Activated CD8-positive, alpha-beta T cell treated with anti-CD3 and anti-CD28 coated beads for 36 hours (primary cell): ENCODE results near the gene PIM1. TPM values are rescaled to one million over a fixed set of nuclear protein-coding genes. Genes with fewer than 3 reads are reported as not detected.
"Not testable (repeated sequence)": the region's sequence is repeated elsewhere in the genome, so short reads cannot be mapped to it uniquely, and the experiment has no call there.

ENCODE experiments used
- ATAC-seq: fragments of 200-7000 bp; cut with Tn5 transposase; one replicate; pipeline ENCODE4 v1.10.0; 2021; ENCODE audit warnings: mild to moderate bottlenecking, moderate library complexity
- CTCF ChIA-PET: fragments of 350-600 bp; sonication (Branson Sonifier 250); formaldehyde crosslinking; loops from one replicate; lab custom pipeline; 2021; ENCODE audit warnings: antibody characterized with exemption; lab: Charles Lee
- POLR2A ChIA-PET: fragments of 350-600 bp; sonication (Branson Sonifier 250); formaldehyde crosslinking; loops from one replicate; lab custom pipeline; 2021; ENCODE audit warnings: antibody characterized with exemption; lab: Charles Lee
- DNase-seq: peaks from one replicate; pipeline ENCODE4 v3.0.0-alpha.2; 2020
- H3K27ac Mint-ChIP-seq: one replicate; pipeline ENCODE4 v1.8.0; 2021; ENCODE audit warnings: mild to moderate bottlenecking, mixed read lengths
- H3K27me3 Mint-ChIP-seq: one replicate; pipeline ENCODE4 v1.8.0; 2021; ENCODE audit warnings: mixed read lengths
- H3K36me3 Mint-ChIP-seq: one replicate; pipeline ENCODE4 v1.8.0; 2021; ENCODE audit warnings: low read depth, mixed read lengths
- H3K4me1 Mint-ChIP-seq: one replicate; pipeline ENCODE4 v1.8.0; 2021; ENCODE audit warnings: low read depth, mixed read lengths
- H3K4me3 Mint-ChIP-seq: one replicate; pipeline ENCODE4 v1.8.0; 2021; ENCODE audit warnings: mild to moderate bottlenecking, moderate library complexity, mixed read lengths
- H3K9me3 Mint-ChIP-seq: one replicate; pipeline ENCODE4 v1.8.0; 2021; ENCODE audit warnings: mixed read lengths
- CTCF ChIP-seq: fragments of 200-600 bp; IDR thresholded peaks from one replicate; pipeline ENCODE4 v1.8.0; 2022; ENCODE audit warnings: antibody characterized with exemption, mild to moderate bottlenecking
- intact Hi-C: fragments of 100-400 bp; cut with micrococcal nuclease; formaldehyde crosslinking; loops from one replicate; pipeline ENCODE4 v1.10.0; 2022
- total RNA-seq, 2 experiments: library from RNA; stranded (reverse); gene quantifications; one replicate each; pipeline ENCODE4 v1.2.3, GENCODE V29; 2021

PIM1 gene
- total RNA-seq, 2 experiments from 2014 or later, result 293 to 305 TPM

GRCh38 chr6:37125774-37126492, 44.0 kb upstream of the PIM1 start:
- Mint-ChIP-seq H3K4me1 (no peaks in the 10 kb centered on the region), H3K27me3 (no peaks in the 10 kb centered on the region), H3K36me3 (no peaks in the 10 kb centered on the region), H3K9me3 (no peaks in the 10 kb centered on the region), H3K27ac (no peak overlapping the region), H3K4me3 (no peak overlapping the region)
- no peak for ATAC-seq
- DNase-seq, result no peak
- intact Hi-C loops, result no loop called here
- ChIA-PET CTCF (no interaction called here), POLR2A (interaction anchor here (1.3 kb wide), 1 partner anchor 15 kb away, joined by 4 read pairs; no protein-coding TSS in a partner anchor)
- TF ChIP-seq CTCF, result no peak

GRCh38 chr6:37126493-37126958, 43.4 kb upstream of the PIM1 start:
- DNase-seq (no peak), ATAC-seq (no peak)
- ChIA-PET CTCF (no interaction called here), POLR2A (interaction anchor here (1.3 kb wide), 1 partner anchor 16 kb away, joined by 4 read pairs; no protein-coding TSS in a partner anchor)
- Mint-ChIP-seq H3K27me3 (no peaks in the 10 kb centered on the region), H3K4me3 (no peak overlapping the region), H3K27ac (no peak overlapping the region), H3K9me3 (no peaks in the 10 kb centered on the region), H3K4me1 (no peaks in the 10 kb centered on the region), H3K36me3 (no peaks in the 10 kb centered on the region)
- intact Hi-C loops, result no loop called here
- TF ChIP-seq CTCF, result no peak

- ATAC-seq (no peak), DNase-seq (no peak)
- Mint-ChIP-seq H3K36me3 (no peaks in the 10 kb centered on the region), H3K9me3 (no peaks in the 10 kb centered on the region), H3K27ac (no peak overlapping the region), H3K4me3 (no peak overlapping the region), H3K27me3 (no peaks in the 10 kb centered on the region), H3K4me1 (no peaks in the 10 kb centered on the region)
- POLR2A ChIA-PET, result interaction anchor here (1.3 kb wide), 1 partner anchor 16 kb away, joined by 4 read pairs; no protein-coding TSS in a partner anchor
- intact Hi-C loops, result no loop called here
- CTCF ChIA-PET, result no interaction called here
- no peak for TF ChIP-seq CTCF
Measured at GRCh38 chr6:37126961-37127616, 42.9 kb upstream of the PIM1 start.

GRCh38 chr6:37127961-37128862, 41.7 kb upstream of the PIM1 start:
- Mint-ChIP-seq H3K4me1 (no peaks in the 10 kb centered on the region), H3K27ac (no peak overlapping the region), H3K27me3 (no peaks in the 10 kb centered on the region), H3K9me3 (no peaks in the 10 kb centered on the region), H3K36me3 (no peaks in the 10 kb centered on the region), H3K4me3 (no peak overlapping the region)
- TF ChIP-seq CTCF, result no peak
- ATAC-seq, result no peak
- DNase-seq, result no peak
- CTCF ChIA-PET, result interaction anchor here (0.5 to 0.8 kb wide), 2 partner anchors 41 to 109 kb away, joined by 3 to 4 read pairs; no protein-coding TSS in a partner anchor
- intact Hi-C loops, result no loop called here
- POLR2A ChIA-PET, result no interaction called here

GRCh38 chr6:37128863-37129443, 41.0 kb upstream of the PIM1 start:
- CTCF ChIA-PET, result interaction anchor here (0.7 kb wide), 1 partner anchor 111 kb away, joined by 3 read pairs; no protein-coding TSS in a partner anchor
- H3K27ac Mint-ChIP-seq, POLR2A ChIA-PET: not testable (repeated sequence)

More at GRCh38 chr6:37128863-37129443, 41.0 kb upstream of the PIM1 start:
- H3K27me3 Mint-ChIP-seq, H3K4me1 Mint-ChIP-seq, intact Hi-C loops, DNase-seq, H3K36me3 Mint-ChIP-seq, ATAC-seq, H3K4me3 Mint-ChIP-seq, H3K9me3 Mint-ChIP-seq: not testable (repeated sequence)
